DND-41 (cell line): ENCODE measurements around the gene TWIST2.

Source experiments
- ATAC-seq: fragments of 200-7000 bp; cut with Tn5 transposase; 3 replicates; pipeline ENCODE4 v1.9.1; 2021; ENCODE audit warnings: low read depth; ENCODE audit not compliant: insufficient read depth
- DNase-seq: peaks from one replicate; pipeline ENCODE4 v3.0.0-alpha.2; 2020
- H2AFZ ChIP-seq: 2 replicates; pipeline ENCODE4 v1.6.0; 2012; ENCODE audit warnings: low read depth, low read length
- H3K27ac ChIP-seq: 2 replicates; pipeline ENCODE4 v1.5.1; 2012; ENCODE audit warnings: low read length, inconsistent platforms
- H3K27me3 ChIP-seq: fragments of 200-600 bp; sonication (generic); 2 replicates; pipeline ENCODE4 v1.6.0; 2012; ENCODE audit warnings: low read length, mild to moderate bottlenecking, inconsistent platforms; ENCODE audit not compliant: insufficient read depth, poor library complexity
- H3K36me3 ChIP-seq: 2 replicates; pipeline ENCODE4 v1.5.1; 2012; ENCODE audit warnings: low read length, inconsistent platforms; ENCODE audit not compliant: insufficient read depth
- H3K4me1 ChIP-seq: 2 replicates; pipeline ENCODE4 v1.5.1; 2012; ENCODE audit warnings: mild to moderate bottlenecking, low read length; ENCODE audit not compliant: insufficient read depth
- H3K4me2 ChIP-seq: 2 replicates; pipeline ENCODE4 v1.6.0; 2012; ENCODE audit warnings: mild to moderate bottlenecking, moderate library complexity, low read length, inconsistent platforms; ENCODE audit not compliant: insufficient read depth
- H3K4me3 ChIP-seq, 2 experiments: fragments of 200-600 bp in 1 of 2; shearing (Covaris generic) in 1 of 2; 2 replicates each; pipeline ENCODE4 v1.5.1; 2012 to 2016; ENCODE audit warnings: inconsistent platforms in 2 of 2, low read length in 2 of 2, mild to moderate bottlenecking in 2 of 2, low read depth in 1 of 2, moderate library complexity in 1 of 2
- H3K79me2 ChIP-seq: 2 replicates; pipeline ENCODE4 v1.6.0; 2012; ENCODE audit warnings: low read length, inconsistent platforms; ENCODE audit not compliant: insufficient read depth
- H3K9ac ChIP-seq: 2 replicates; pipeline ENCODE4 v1.6.0; 2012; ENCODE audit warnings: low read depth, mild to moderate bottlenecking, inconsistent platforms, low read length, moderate library complexity
- H3K9me3 ChIP-seq: 2 replicates; pipeline ENCODE4 v1.5.1; 2012; ENCODE audit warnings: low read length, moderate library complexity, mild to moderate bottlenecking, inconsistent platforms; ENCODE audit not compliant: insufficient read depth, severe bottlenecking
- H4K20me1 ChIP-seq: 2 replicates; pipeline ENCODE4 v1.6.0; 2012; ENCODE audit warnings: low read length; ENCODE audit not compliant: insufficient read depth
- CTCF ChIP-seq: IDR thresholded peaks from 2 replicates; pipeline ENCODE4 v1.5.1; 2012; ENCODE audit warnings: borderline replicate concordance, low read length, moderate library complexity, mild to moderate bottlenecking; ENCODE audit not compliant: poor library complexity, severe bottlenecking; ENCODE audit errors: extremely low read depth
- EZH2 ChIP-seq: IDR thresholded peaks from 3 replicates; pipeline ENCODE4 v1.6.1; 2012; ENCODE audit warnings: borderline replicate concordance, low read depth, mild to moderate bottlenecking, moderate library complexity, low read length, inconsistent platforms; ENCODE audit not compliant: severe bottlenecking

The TWIST2 gene

GRCh38 chr2:238939521-238940403, 91.9 kb downstream of the TWIST2 start:
- no peak overlapping the region for H3K27ac ChIP-seq
- DNase-seq (no peak), ATAC-seq (no peak)
- no peak overlapping the region for H2AFZ ChIP-seq
- no peak overlapping the region for H3K4me3 ChIP-seq
- H3K9ac ChIP-seq: no peak overlapping the region
- no peaks in the 10 kb centered on the region for H3K4me1 ChIP-seq
- H4K20me1 ChIP-seq: no peaks in the 10 kb centered on the region
- H3K79me2 ChIP-seq: no peaks in the 10 kb centered on the region
- no peak overlapping the region for H3K4me2 ChIP-seq
- H3K27me3 ChIP-seq: peaks cover 8% of the 10 kb centered on the region
- H3K36me3 ChIP-seq: no peaks in the 10 kb centered on the region
- H3K9me3 ChIP-seq: no peaks in the 10 kb centered on the region
- TF ChIP-seq EZH2: no peak
- no peak for TF ChIP-seq CTCF

DNA sequence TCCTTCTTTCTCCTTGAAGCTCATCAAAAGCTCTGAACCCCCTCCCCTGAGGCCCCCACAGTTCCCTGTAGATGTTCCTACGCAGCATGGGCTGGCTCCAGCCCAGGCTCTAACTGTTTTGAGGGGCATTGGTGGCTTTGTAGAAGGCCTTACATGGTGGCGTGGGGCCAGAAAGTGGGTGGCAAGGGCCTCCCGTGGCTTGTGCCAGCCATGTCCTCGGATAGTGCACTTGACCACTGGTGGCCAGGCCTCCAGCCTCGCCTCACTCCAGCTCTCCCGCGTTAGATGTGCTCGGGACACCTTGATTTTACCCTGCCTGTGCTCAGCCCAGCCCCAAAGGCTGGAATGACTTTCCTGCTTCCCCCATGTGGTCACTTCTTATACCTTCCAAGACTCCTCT, 92.9 kb downstream of the TWIST2 start:
- Histone ChIP-seq H3K9ac (no peak overlapping the region), H2AFZ (no peak overlapping the region), H3K4me3 (no peak overlapping the region), H3K36me3 (no peaks in the 10 kb centered on the region), H3K4me2 (no peak overlapping the region), H3K9me3 (peaks cover 1% of the 10 kb centered on the region), H3K4me1 (no peaks in the 10 kb centered on the region), H3K79me2 (no peaks in the 10 kb centered on the region), H3K27ac (no peak overlapping the region), H4K20me1 (no peaks in the 10 kb centered on the region), H3K27me3 (peaks cover 8% of the 10 kb centered on the region)
- TF ChIP-seq EZH2 (no peak), CTCF (no peak)
- DNase-seq (no peak), ATAC-seq (no peak)

DNA sequence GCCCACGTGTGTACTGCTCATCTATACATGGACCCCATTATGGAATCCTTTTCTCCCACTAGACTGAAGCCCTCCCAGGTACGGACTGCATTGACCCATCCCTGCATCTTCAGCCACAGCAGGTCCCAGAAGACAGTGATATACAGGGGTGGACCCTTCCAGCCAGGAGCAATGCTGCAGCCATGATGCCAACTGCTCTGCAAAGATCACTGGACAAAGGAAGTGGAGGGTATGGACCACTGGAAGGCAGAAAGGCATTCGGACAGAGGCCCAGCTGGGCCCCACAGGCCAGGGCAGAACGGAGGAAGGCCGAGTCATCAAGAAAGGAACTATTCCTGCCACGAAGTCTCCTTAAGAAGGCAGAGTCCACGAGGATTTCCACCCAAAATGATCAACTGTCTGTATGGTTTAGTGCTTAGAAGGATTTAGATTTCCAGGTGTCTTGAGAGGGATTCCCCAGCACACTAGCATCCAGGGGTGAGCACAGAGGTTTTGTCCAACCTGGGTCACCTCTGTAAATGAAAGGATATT, 93.4 kb downstream of the TWIST2 start:
- peaks cover 6% of the 10 kb centered on the region for H3K9me3 ChIP-seq
- no peak overlapping the region for H3K27ac ChIP-seq
- no peaks in the 10 kb centered on the region for H3K79me2 ChIP-seq
- ATAC-seq (no peak), DNase-seq (no peak)
- no peak overlapping the region for H3K9ac ChIP-seq
- no peak overlapping the region for H2AFZ ChIP-seq
- peaks cover 8% of the 10 kb centered on the region for H3K27me3 ChIP-seq
- no peaks in the 10 kb centered on the region for H3K4me1 ChIP-seq
- no peaks in the 10 kb centered on the region for H4K20me1 ChIP-seq
- H3K4me2 ChIP-seq: no peak overlapping the region
- no peaks in the 10 kb centered on the region for H3K36me3 ChIP-seq
- no peak overlapping the region for H3K4me3 ChIP-seq
- TF ChIP-seq CTCF: no peak
- TF ChIP-seq EZH2: no peak
